Testis (tissue), 3 donors: ENCODE measurements around the gene RPUSD4. TPM values are rescaled to one million over a fixed set of nuclear protein-coding genes. Genes with fewer than 3 reads are reported as not detected.
A peak's percentile ranks its signal among the peaks of the same experiment; 100 is the strongest.

ENCODE experiments used
- DNase-seq: peaks from one replicate; pipeline ENCODE4 v3.0.0-alpha.2; 2019
- H3K27ac ChIP-seq, 2 donors: fragments of 200-600 bp; sonication (generic); one replicate each; pipeline ENCODE4 v1.5.1; 2019
- H3K27me3 ChIP-seq: fragments of 200-600 bp; sonication (generic); one replicate; pipeline ENCODE4 v1.5.1; 2019
- H3K36me3 ChIP-seq: fragments of 200-600 bp; sonication (generic); one replicate; pipeline ENCODE4 v1.5.1; 2017; ENCODE audit warnings: low read depth; ENCODE audit errors: missing control alignments
- H3K4me1 ChIP-seq: fragments of 200-600 bp; sonication (generic); one replicate; pipeline ENCODE4 v1.5.1; 2019
- H3K4me3 ChIP-seq, 2 donors: fragments of 200-600 bp; sonication (generic); one replicate each; pipeline ENCODE4 v1.5.1; 2017 to 2019
- H3K9me3 ChIP-seq: fragments of 200-600 bp; sonication (generic); one replicate; pipeline ENCODE4 v1.5.1; 2017
- POLR2A ChIP-seq: fragments of 450-650 bp; IDR thresholded peaks from one replicate; pipeline ENCODE4 v1.6.1; 2017; ENCODE audit warnings: antibody characterized with exemption, mild to moderate bottlenecking, moderate library complexity
- whole genome bisulfite sequencing, 2 donors: methylation state at CpG; one replicate each; pipeline ENCODE4 v1.1.5; 2018; 5-methylcytosine and 5-hydroxymethylcytosine counted together
- intact Hi-C: fragments of 100-400 bp; cut with DNase I; formaldehyde crosslinking; loops from one replicate; pipeline ENCODE4 v1.15.1; 2023; ENCODE audit warnings: low total_unique reads
- polyA plus RNA-seq: library from polyadenylated mRNA; stranded (reverse); fragments of 350-450 nt; fragmentation: Illumina TruSeq; extraction: RNeasy Lipid Tissue Mini Kit (QIAGEN cat#74804); gene quantifications from one replicate; pipeline ENCODE4 v1.2.3, GENCODE V29; 2014; ENCODE audit warnings: low read depth, low replicate concordance; ENCODE audit not compliant: insufficient read depth
- total RNA-seq, 2 donors: library from RNA; depleted of rRNA; stranded (reverse); fragments of >200 nt; gene quantifications; one replicate each; pipeline ENCODE4 v1.2.3, GENCODE V29; 2016
- TF ChIP-seq, protein P1 (sequence below), 3 experiments: fragments of 450-650 bp in 2 of 3; fragments of 200-600 bp in 1 of 3; sonication (generic) in 1 of 3; IDR thresholded peaks; one replicate each; pipeline ENCODE4 v1.5.1; 2016 to 2019; ENCODE audit warnings: antibody characterized with exemption in 3 of 3, mild to moderate bottlenecking in 2 of 3, moderate library complexity in 1 of 3

The RPUSD4 gene
- total and polyA plus RNA-seq, 3 donors from 2014 or later = 25.9 to 33.8 (median 27.5) TPM

DNA sequence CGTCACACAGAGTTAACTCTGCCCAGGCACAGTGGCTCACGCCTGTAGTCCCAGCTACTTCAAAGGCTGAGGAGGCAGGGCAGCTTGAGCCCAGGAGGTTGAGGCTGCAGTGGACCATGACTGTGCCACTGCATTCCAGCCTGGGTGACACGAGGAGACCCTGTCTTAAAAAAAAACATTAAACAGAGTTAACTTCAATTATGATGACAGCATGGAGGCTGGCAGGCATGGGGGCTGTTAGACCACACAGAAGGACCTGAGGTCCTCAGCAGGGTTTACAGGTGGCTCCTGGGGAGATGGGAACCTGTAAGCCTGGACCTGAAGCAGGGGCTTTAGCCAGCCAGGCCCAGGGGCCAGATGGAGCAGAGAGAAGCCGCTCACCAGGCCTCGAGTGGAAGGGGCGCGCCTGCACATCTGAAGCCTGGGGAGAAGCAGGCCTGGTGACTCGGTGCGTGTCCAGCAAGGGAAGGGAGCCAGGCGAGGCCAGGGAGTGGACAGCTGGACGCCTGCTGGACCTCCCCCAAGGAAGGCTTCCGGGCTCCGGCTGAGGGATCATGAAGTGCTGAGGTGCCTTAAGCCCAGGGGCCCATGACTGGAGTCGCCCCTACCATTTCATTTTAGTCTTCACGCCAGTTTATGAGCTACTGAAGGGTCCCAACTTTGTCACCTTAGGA, 25.3 kb downstream of the RPUSD4 start:
- Histone ChIP-seq H3K27me3 (no peaks in the 10 kb centered on the region), H3K27ac (no peak overlapping the region), H3K4me3 (no peak overlapping the region), H3K36me3 (no peaks in the 10 kb centered on the region), H3K9me3 (no peaks in the 10 kb centered on the region), H3K4me1 (no peaks in the 10 kb centered on the region)
- peak; percentile 74 for DNase-seq
- intact Hi-C loops = no loop called here
- TF ChIP-seq, protein P1, sequence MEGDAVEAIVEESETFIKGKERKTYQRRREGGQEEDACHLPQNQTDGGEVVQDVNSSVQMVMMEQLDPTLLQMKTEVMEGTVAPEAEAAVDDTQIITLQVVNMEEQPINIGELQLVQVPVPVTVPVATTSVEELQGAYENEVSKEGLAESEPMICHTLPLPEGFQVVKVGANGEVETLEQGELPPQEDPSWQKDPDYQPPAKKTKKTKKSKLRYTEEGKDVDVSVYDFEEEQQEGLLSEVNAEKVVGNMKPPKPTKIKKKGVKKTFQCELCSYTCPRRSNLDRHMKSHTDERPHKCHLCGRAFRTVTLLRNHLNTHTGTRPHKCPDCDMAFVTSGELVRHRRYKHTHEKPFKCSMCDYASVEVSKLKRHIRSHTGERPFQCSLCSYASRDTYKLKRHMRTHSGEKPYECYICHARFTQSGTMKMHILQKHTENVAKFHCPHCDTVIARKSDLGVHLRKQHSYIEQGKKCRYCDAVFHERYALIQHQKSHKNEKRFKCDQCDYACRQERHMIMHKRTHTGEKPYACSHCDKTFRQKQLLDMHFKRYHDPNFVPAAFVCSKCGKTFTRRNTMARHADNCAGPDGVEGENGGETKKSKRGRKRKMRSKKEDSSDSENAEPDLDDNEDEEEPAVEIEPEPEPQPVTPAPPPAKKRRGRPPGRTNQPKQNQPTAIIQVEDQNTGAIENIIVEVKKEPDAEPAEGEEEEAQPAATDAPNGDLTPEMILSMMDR (IDR thresholded peaks at IDR 0.05) = no peak
- no peak for TF ChIP-seq POLR2A
- 76 to 80% methylated on average over 3 to 15 of the region's 15 CpGs for WGBS, 2 donors

DNA sequence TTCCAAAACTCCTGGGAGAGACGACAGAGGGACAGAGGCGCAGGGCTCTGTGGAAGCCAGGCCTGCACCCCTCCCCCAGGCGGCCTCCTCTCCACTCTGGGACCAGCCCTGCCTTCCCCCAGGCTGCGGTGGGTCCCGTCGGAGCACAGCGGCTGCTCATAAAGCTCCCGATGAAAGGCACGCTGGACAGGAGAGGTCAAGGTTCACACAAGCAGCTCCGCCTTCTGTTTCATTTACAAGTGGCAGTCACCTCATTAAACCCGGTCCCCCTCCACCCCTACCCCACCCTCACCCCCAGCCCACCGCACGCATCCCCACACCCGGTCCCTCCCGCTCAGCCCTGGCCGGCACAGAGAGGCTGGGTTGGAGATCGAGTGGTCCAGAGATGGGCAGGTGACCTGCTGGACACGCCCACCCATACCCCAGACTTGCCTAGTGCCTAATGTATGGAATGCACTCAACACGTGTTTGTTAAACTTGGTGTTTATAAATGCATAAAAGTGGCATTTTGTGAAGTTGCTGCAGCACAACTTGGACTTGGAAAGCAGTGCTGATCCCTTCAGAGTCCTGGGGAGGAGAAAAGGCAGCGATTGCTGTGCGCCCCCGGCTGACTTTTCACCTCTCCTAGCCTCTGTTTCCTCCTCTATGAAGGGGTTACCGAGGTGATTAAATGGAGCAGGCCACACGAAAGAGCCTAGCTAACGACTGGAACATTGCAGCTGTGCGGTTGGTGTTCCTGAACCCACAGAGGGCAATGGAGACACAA, 26.0 kb downstream of the RPUSD4 start:
- no peak for DNase-seq
- 87 to 89% methylated on average over 19 to 26 of the region's 26 CpGs for WGBS, 2 donors
- Histone ChIP-seq H3K27ac (no peak overlapping the region), H3K9me3 (no peaks in the 10 kb centered on the region), H3K4me1 (no peaks in the 10 kb centered on the region), H3K36me3 (no peaks in the 10 kb centered on the region), H3K4me3 (no peak overlapping the region), H3K27me3 (no peaks in the 10 kb centered on the region)
- intact Hi-C loops = no loop called here
- TF ChIP-seq, protein P1 (IDR thresholded peaks at IDR 0.05) = no peak
- no peak for TF ChIP-seq POLR2A

GRCh38 chr11:126182787-126183445, 28.5 kb downstream of the RPUSD4 start:
- Histone ChIP-seq H3K27ac (no peak overlapping the region), H3K9me3 (no peaks in the 10 kb centered on the region), H3K27me3 (no peaks in the 10 kb centered on the region), H3K4me1 (no peaks in the 10 kb centered on the region), H3K36me3 (no peaks in the 10 kb centered on the region), H3K4me3 (no peak overlapping the region)
- intact Hi-C loops = no loop called here
- 93% methylated on average over 11 of the region's 11 CpGs for WGBS, 2 donors
- no peak for TF ChIP-seq POLR2A
- TF ChIP-seq, protein P1 (IDR thresholded peaks at IDR 0.05) = no peak
- no peak for DNase-seq

GRCh38 chr11:126181939-126182730, 29.3 kb downstream of the RPUSD4 start:
- WGBS, 2 donors = 87 to 88% methylated on average over 9 to 13 of the region's 13 CpGs

More at GRCh38 chr11:126181939-126182730, 29.3 kb downstream of the RPUSD4 start:
- Histone ChIP-seq H3K4me1 (no peaks in the 10 kb centered on the region), H3K27ac (no peak overlapping the region), H3K36me3 (no peaks in the 10 kb centered on the region), H3K9me3 (no peaks in the 10 kb centered on the region), H3K27me3 (no peaks in the 10 kb centered on the region), H3K4me3 (no peak overlapping the region)
- TF ChIP-seq, protein P1 (IDR thresholded peaks at IDR 0.05) = no peak
- no peak for TF ChIP-seq POLR2A
- intact Hi-C loops = no loop called here
- no peak for DNase-seq
